Activated B cell treated with CpG ODN at 0.5 μM for 24 hours (primary cell): ENCODE results near the gene LCLAT1. TPM values are rescaled to one million over a fixed set of nuclear protein-coding genes. Genes with fewer than 3 reads are reported as not detected.
"Not testable (repeated sequence)": the region's sequence is repeated elsewhere in the genome, so short reads cannot be mapped to it uniquely, and the experiment has no call there.

ENCODE experiments used
- ATAC-seq: fragments of 200-7000 bp; cut with Tn5 transposase; one replicate; pipeline ENCODE4 v1.10.0; 2021; ENCODE audit warnings: low read depth, mild to moderate bottlenecking, moderate library complexity
- CTCF ChIA-PET: fragments of 350-600 bp; sonication (Branson Sonifier 250); formaldehyde crosslinking; loops from one replicate; lab custom pipeline; 2021; ENCODE audit warnings: antibody characterized with exemption; lab: Charles Lee
- POLR2A ChIA-PET: fragments of 350-600 bp; sonication (Branson Sonifier 250); formaldehyde crosslinking; loops from one replicate; lab custom pipeline; 2021; ENCODE audit warnings: antibody characterized with exemption; lab: Charles Lee
- DNase-seq: peaks from one replicate; pipeline ENCODE4 v3.0.0; 2022
- H3K27ac Mint-ChIP-seq: one replicate; pipeline ENCODE4 v1.8.0; 2020; ENCODE audit warnings: mixed read lengths
- H3K27me3 Mint-ChIP-seq: one replicate; pipeline ENCODE4 v1.8.0; 2021; ENCODE audit warnings: mixed read lengths
- H3K36me3 Mint-ChIP-seq: one replicate; pipeline ENCODE4 v1.8.0; 2021; ENCODE audit warnings: low read depth, mixed read lengths
- H3K4me1 Mint-ChIP-seq: one replicate; pipeline ENCODE4 v1.8.0; 2021; ENCODE audit warnings: mixed read lengths
- H3K4me3 Mint-ChIP-seq: one replicate; pipeline ENCODE4 v1.8.0; 2020; ENCODE audit warnings: mild to moderate bottlenecking, mixed read lengths
- H3K9me3 Mint-ChIP-seq: one replicate; pipeline ENCODE4 v1.8.0; 2020; ENCODE audit warnings: mixed read lengths
- CTCF ChIP-seq: fragments of 200-600 bp; IDR thresholded peaks from one replicate; pipeline ENCODE4 v1.8.0; 2022; ENCODE audit warnings: antibody characterized with exemption, mild to moderate bottlenecking
- intact Hi-C: fragments of 100-400 bp; cut with micrococcal nuclease; formaldehyde crosslinking; loops from one replicate; pipeline ENCODE4 v1.15.1; 2024
- total RNA-seq: library from RNA; stranded (reverse); gene quantifications from 2 replicates; pipeline ENCODE4 v1.2.3, GENCODE V29; 2022

LCLAT1 gene
- total RNA-seq, 1 donor from 2014 or later: 25.9 TPM

GRCh38 chr2:30639836-30640235 lies 192.8 kb downstream of the LCLAT1 start:
- intact Hi-C loops: no loop called here
- ChIA-PET POLR2A (no interaction called here), CTCF (no interaction called here)
- H3K4me1 Mint-ChIP-seq: peaks cover 20% of the 10 kb centered on the region
- H3K36me3 Mint-ChIP-seq: peaks cover 31% of the 10 kb centered on the region
- H3K27ac Mint-ChIP-seq: no peak overlapping the region
- no peak for TF ChIP-seq CTCF
- DNase-seq (no peak), ATAC-seq (no peak)
- H3K9me3 Mint-ChIP-seq: no peaks in the 10 kb centered on the region
- H3K4me3 Mint-ChIP-seq: no peak overlapping the region
- no peaks in the 10 kb centered on the region for H3K27me3 Mint-ChIP-seq

GRCh38 chr2:30641765-30642345 lies 194.8 kb downstream of the LCLAT1 start:
- H3K4me3 Mint-ChIP-seq: no peak overlapping the region
- ChIA-PET CTCF (no interaction called here), POLR2A (interaction anchor here (0.7 kb wide), 1 partner anchor 405 kb away, joined by 3 read pairs; no protein-coding TSS in a partner anchor)
- DNase-seq (no peak), ATAC-seq (no peak)
- H3K36me3 Mint-ChIP-seq: peaks cover 31% of the 10 kb centered on the region
- no peaks in the 10 kb centered on the region for H3K9me3 Mint-ChIP-seq
- H3K27me3 Mint-ChIP-seq: no peaks in the 10 kb centered on the region
- H3K4me1 Mint-ChIP-seq: peaks cover 20% of the 10 kb centered on the region
- H3K27ac Mint-ChIP-seq: no peak overlapping the region
- intact Hi-C loops: no loop called here
- no peak for TF ChIP-seq CTCF

- H3K27ac Mint-ChIP-seq, DNase-seq, H3K9me3 Mint-ChIP-seq, CTCF ChIA-PET, H3K27me3 Mint-ChIP-seq, intact Hi-C loops, ATAC-seq, POLR2A ChIA-PET, H3K4me3 Mint-ChIP-seq: not testable (repeated sequence)
- H3K36me3 Mint-ChIP-seq: peaks cover 31% of the 10 kb centered on the region
- peaks cover 20% of the 10 kb centered on the region for H3K4me1 Mint-ChIP-seq
Measured at GRCh38 chr2:30643013-30643412, 196.0 kb downstream of the LCLAT1 start.

GRCh38 chr2:30643674-30644073 lies 196.6 kb downstream of the LCLAT1 start:
- no peak overlapping the region for H3K4me3 Mint-ChIP-seq
- peaks cover 20% of the 10 kb centered on the region for H3K4me1 Mint-ChIP-seq
- no peaks in the 10 kb centered on the region for H3K27me3 Mint-ChIP-seq
- ATAC-seq (no peak), DNase-seq (no peak)
- H3K27ac Mint-ChIP-seq: no peak overlapping the region
- TF ChIP-seq CTCF: no peak
- ChIA-PET POLR2A (no interaction called here), CTCF (no interaction called here)
- intact Hi-C loops: no loop called here
- no peaks in the 10 kb centered on the region for H3K9me3 Mint-ChIP-seq
- H3K36me3 Mint-ChIP-seq: peaks cover 25% of the 10 kb centered on the region

GRCh38 chr2:30645081-30645744 lies 198.2 kb downstream of the LCLAT1 start:
- no peak for DNase-seq
- no peak for ATAC-seq
- intact Hi-C loops: no loop called here
- H3K36me3 Mint-ChIP-seq: peaks cover 17% of the 10 kb centered on the region
- POLR2A ChIA-PET: no interaction called here
- no peak overlapping the region for H3K27ac Mint-ChIP-seq
- H3K27me3 Mint-ChIP-seq: no peaks in the 10 kb centered on the region
- TF ChIP-seq CTCF: no peak
- CTCF ChIA-PET: no interaction called here
- peaks cover 15% of the 10 kb centered on the region for H3K4me1 Mint-ChIP-seq
- H3K9me3 Mint-ChIP-seq: no peaks in the 10 kb centered on the region
- no peak overlapping the region for H3K4me3 Mint-ChIP-seq
